Right lobe of liver (tissue), 4 donors: Measurements from ENCODE around the gene RIBC2.

Source experiments
- CTCF ChIP-seq, 4 donors: fragments of 200-600 bp in 3 of 4; fragments of 450-650 bp in 1 of 4; IDR thresholded peaks; one replicate each; pipeline versions ENCODE4 v1.5.1 to v1.8.0; 2016 to 2022; ENCODE audit warnings: antibody characterized with exemption in 4 of 4, mild to moderate bottlenecking in 2 of 4
- POLR2A ChIP-seq: fragments of 450-650 bp; IDR thresholded peaks from one replicate; pipeline ENCODE4 v1.6.1; 2017; ENCODE audit warnings: antibody characterized with exemption, mild to moderate bottlenecking
- donor health status: DM: no; HTN: no; CAD: no.
- donor health status: DM: no; HTN: no; CAD: no.
- donor health status: DM: no; HTN: yes; CAD: no.

- no peak for TF ChIP-seq CTCF (IDR thresholded peaks at IDR 0.05)
- TF ChIP-seq POLR2A = no peak
Observed at GRCh38 chr22:45402466-45402985, 11.0 kb upstream of the RIBC2 start.
